H1 (cell line): ENCODE results near the gene MYOCOS.

Experiments
- CTCF ChIP-seq, 3 experiments: IDR thresholded peaks; 1 replicate in 2 of 3; 2 replicates in 1 of 3; pipeline versions ENCODE4 v1.5.1 to v1.6.1; 2011; ENCODE audit warnings: low read length in 3 of 3, mild to moderate bottlenecking in 3 of 3, inconsistent platforms in 2 of 3, low read depth in 1 of 3, moderate library complexity in 1 of 3; ENCODE audit not compliant: insufficient read depth in 1 of 3; ENCODE audit errors: control extremely low read depth in 1 of 3
- KDM1A ChIP-seq: fragments of 200-600, 300-600 bp; sonication (generic); IDR thresholded peaks from 2 replicates; pipeline ENCODE4 v1.7.1; 2016; ENCODE audit warnings: mild to moderate bottlenecking, low read length, borderline replicate concordance
- POLR2A ChIP-seq, 2 experiments: IDR thresholded peaks; 1 replicate in 1 of 2; 2 replicates in 1 of 2; pipeline ENCODE4 v1.6.1; 2011; ENCODE audit warnings: low read depth in 2 of 2, low read length in 2 of 2, mild to moderate bottlenecking in 2 of 2; ENCODE audit errors: control extremely low read depth in 1 of 2
- YY1 ChIP-seq: IDR thresholded peaks from 2 replicates; pipeline ENCODE4 v1.6.1; 2011; ENCODE audit warnings: low read depth, mild to moderate bottlenecking, low read length

DNA sequence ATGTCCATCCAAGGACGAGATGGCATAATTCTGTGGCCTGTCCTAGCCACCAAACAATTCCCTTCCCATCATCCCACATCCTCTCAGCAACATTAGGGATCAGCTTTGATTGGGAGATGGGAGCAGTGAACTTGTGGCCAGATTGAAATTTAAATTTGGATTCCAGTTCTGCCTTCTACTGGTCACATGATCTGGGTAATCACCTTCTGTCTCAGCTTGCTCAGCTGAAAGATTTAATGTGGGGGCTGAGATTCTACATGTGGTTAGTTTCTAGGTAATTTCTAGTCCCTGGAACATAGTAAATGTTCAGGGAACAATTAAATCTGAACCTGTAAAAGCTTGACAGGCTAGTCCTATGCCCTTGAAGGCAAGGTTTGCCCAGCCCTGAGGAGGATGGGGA is 3.2 kb downstream of the MYOCOS start:
- TF ChIP-seq KDM1A, result no peak
- no peak for TF ChIP-seq POLR2A (IDR thresholded peaks at IDR 0.05; ENCODE audit: control extremely low read depth in 1 of 2, low read depth in 2 of 2, low read length in 2 of 2)
- TF ChIP-seq CTCF (IDR thresholded peaks at IDR 0.05; ENCODE audit: control extremely low read depth in 1 of 3, insufficient read depth in 1 of 3, low read depth in 1 of 3, low read length in 3 of 3), result no peak
- no peak for TF ChIP-seq YY1
